ENCODE results near the gene HDAC10. TPM values are rescaled to one million over a fixed set of nuclear protein-coding genes. Genes with fewer than 3 reads are reported as not detected.

The HDAC10 gene
- total RNA-seq, 1 donor from 2014 or later, result 40.6 TPM

DNA sequence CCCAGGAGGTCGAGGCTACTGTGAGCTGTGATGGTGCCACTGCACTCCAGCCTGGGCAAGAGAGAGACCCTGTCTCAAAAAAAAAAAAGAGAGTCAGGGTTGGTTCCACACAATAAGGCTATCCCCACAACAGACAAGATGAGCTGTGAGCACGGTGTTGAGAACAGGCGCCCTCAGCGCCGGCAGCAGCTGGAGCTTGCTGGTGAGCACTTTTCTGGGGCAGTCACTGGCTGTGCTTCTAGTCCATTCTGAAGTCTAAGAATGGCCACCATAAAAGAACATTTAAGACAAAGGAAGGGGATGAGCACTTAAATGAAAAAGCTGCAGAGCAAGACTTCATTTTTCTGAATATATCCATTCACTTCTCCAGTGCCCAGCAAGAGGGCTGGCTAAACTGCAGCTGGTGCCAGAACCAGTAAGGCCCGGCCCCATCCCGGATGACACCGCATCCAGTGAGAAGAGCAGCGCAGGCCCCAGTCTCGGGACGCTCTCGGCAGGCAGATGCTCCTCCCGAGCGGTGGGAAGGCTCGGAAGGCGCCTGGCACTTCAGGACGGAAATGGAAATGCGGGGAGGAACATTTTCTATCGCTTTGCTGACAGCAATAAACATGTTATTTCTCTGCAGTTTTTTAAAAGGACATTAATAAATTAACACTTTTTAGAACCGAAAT lies 18.4 kb downstream of the HDAC10 start:
- TF ChIP-seq, protein P1, sequence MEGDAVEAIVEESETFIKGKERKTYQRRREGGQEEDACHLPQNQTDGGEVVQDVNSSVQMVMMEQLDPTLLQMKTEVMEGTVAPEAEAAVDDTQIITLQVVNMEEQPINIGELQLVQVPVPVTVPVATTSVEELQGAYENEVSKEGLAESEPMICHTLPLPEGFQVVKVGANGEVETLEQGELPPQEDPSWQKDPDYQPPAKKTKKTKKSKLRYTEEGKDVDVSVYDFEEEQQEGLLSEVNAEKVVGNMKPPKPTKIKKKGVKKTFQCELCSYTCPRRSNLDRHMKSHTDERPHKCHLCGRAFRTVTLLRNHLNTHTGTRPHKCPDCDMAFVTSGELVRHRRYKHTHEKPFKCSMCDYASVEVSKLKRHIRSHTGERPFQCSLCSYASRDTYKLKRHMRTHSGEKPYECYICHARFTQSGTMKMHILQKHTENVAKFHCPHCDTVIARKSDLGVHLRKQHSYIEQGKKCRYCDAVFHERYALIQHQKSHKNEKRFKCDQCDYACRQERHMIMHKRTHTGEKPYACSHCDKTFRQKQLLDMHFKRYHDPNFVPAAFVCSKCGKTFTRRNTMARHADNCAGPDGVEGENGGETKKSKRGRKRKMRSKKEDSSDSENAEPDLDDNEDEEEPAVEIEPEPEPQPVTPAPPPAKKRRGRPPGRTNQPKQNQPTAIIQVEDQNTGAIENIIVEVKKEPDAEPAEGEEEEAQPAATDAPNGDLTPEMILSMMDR (conservative IDR thresholded peaks at IDR 0.05; ENCODE audit: low read depth, low read length), result no peak
- H3K4me3 ChIP-seq (ENCODE audit: low read depth, low read length), result no peak overlapping the region
- no peak for DNase-seq (ENCODE audit: low read depth)

DNA sequence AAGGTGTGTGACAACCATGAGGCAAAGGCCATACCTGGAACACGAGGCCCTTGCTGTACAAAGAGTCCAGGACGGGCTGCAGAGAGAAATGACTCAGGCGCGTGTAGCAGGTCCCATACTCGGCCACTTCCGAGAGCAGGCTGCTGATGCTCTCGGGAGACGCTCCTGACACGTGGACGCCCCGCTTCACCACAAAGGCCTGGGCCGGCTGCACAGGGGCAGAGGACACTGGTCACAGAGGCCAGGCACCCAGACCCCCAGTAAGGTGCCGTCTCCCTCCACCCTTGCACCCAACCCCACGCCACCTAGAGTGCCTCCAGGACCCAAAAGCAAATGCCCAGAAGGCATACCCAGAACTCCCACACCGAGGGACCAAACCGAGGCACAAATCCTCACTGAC lies 21.7 kb downstream of the HDAC10 start:
- no peak for DNase-seq (ENCODE audit: low read depth)
- TF ChIP-seq, protein P1 (conservative IDR thresholded peaks at IDR 0.05; ENCODE audit: low read depth, low read length), result no peak

DNA sequence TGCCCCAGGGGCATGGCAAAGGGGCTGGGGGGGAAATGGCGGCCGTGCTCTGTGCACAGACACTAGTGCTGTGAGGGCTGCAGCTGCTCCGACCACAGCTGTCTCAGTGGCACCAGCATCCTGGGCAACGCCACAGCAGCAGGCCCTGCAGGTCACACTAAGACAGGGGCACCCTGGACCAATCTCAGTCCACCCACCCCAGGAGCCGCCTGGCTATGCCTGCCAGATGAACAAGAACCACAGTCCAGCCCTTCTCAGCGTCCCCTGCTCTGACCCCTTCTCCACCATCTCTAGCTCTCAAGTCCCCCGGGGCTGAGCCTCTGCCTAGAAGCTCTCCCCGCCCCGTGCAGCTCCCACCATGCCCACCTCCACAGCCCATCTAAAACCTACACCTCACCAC lies 22.7 kb downstream of the HDAC10 start:
- no peak for DNase-seq (ENCODE audit: low read depth)
- H3K4me3 ChIP-seq (ENCODE audit: low read depth, low read length), result no peak overlapping the region
- TF ChIP-seq, protein P1 (conservative IDR thresholded peaks at IDR 0.05; ENCODE audit: low read depth, low read length), result no peak

More for the DNA sequence above, 21.7 kb downstream of the HDAC10 start:
- no peak overlapping the region for H3K4me3 ChIP-seq (ENCODE audit: low read depth, low read length)

DNA sequence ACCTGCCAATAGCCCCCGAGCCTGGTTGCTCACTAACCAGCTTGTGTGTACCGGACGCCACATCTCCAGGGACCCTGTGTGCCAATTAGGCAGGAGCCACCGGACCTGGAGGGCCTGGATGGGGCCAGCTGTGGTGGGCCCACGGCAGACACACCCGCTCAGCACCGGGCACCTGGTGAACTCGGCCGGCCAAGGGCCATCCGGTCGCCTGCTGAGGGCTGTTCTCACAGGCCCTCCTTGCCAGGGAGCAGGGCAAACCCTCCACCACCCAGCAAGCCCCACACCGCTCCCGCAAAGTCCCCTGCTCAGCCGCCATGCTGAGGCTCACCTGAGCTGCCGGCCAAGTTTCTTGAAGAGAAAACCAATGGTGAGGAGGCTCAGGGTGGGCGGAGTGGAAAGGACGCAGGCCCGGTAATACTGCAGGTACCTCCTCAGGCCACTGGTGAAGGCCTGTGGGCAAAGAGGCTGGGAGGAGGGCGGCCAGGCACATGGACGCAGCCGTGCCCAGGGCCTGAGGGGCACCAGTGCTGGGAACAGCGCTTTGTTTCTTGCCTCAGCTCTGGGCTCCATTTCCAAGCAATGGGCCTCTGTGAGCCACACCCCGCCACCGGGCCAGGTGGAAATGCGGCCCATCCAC lies 23.4 kb downstream of the HDAC10 start:
- no peak for DNase-seq (ENCODE audit: low read depth)
- no peak overlapping the region for H3K4me3 ChIP-seq (ENCODE audit: low read depth, low read length)
- TF ChIP-seq, protein P1 (conservative IDR thresholded peaks at IDR 0.05; ENCODE audit: low read depth, low read length), result no peak

DNA sequence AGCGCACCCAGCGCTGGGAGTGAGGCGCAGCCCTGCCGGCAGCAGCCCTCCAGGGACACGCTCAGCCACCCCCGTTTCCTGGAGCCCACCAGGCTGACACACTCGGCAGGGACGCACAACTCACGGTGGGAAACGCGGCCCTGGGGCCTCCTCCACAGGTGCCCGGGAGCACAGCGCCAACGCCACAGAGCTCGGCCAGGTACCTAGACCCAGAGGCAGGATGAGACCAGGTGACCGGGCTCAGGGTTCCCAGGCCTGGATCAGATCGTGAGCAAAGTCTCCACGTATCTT lies 24.2 kb downstream of the HDAC10 start:
- TF ChIP-seq, protein P1 (conservative IDR thresholded peaks at IDR 0.05; ENCODE audit: low read depth, low read length), result no peak
- no peak overlapping the region for H3K4me3 ChIP-seq (ENCODE audit: low read depth, low read length)
- no peak for DNase-seq (ENCODE audit: low read depth)

DNA sequence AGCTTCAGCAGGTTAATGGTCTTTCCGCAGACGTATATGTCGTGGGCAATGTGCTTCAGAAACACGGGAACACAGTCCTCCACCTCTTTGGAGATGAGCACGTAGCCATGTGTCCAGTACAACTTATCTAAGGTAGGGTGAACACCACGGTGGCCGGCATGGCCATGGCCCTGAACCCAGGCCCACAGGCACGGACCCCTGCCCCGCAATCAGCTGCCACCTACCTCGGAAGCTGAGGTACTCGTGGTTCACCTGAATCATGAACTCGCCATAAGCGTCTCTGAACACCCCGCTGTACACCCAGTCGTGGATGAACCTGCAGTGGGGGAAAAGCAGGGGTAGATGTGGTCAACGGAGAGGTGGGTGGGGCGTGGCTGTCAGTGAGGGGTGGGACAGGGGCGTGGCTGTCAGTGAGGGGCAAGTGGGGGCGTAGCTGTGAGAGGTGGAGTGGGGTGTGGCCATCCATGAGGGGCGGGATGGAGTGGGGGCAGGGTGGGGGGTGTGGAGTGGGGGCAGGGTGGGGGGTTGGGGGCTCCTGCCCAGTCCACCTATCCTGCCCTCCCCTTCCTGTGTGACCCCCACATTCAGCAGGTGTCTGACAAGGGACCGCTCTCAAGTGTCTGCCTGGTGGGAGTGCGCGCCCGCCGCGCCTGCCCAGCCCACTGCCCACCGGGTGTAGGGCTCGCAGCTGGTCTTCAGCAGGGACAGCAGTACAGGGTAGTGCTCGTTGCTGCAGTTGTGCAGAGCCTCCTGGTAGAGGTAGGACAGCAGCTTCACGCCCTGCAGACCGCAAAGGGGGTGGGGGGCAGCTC lies 24.8 kb downstream of the HDAC10 start:
- TF ChIP-seq, protein P1 (conservative IDR thresholded peaks at IDR 0.05; ENCODE audit: low read depth, low read length), result no peak
- no peak for DNase-seq (ENCODE audit: low read depth)
- H3K4me3 ChIP-seq (ENCODE audit: low read depth, low read length), result no peak overlapping the region
